Right hindlimb (tissue), 1 donor: ENCODE results near the gene NOC3L.
"Not testable (repeated sequence)": the region's sequence is repeated elsewhere in the genome, so short reads cannot be mapped to it uniquely, and the experiment has no call there.

Experiments
- DNase-seq: peaks from one replicate; pipeline ENCODE4 v3.0.0-alpha.2; 2018

The NOC3L gene

GRCh38 chr10:94361171-94361794 is 1.5 kb downstream of the NOC3L start:
- no peak for DNase-seq

- no peak for DNase-seq
These were observed 4.3 kb downstream of the NOC3L start for GRCh38 chr10:94358480-94358879.

GRCh38 chr10:94357193-94357592 is 5.5 kb downstream of the NOC3L start:
- DNase-seq: no peak

DNA sequence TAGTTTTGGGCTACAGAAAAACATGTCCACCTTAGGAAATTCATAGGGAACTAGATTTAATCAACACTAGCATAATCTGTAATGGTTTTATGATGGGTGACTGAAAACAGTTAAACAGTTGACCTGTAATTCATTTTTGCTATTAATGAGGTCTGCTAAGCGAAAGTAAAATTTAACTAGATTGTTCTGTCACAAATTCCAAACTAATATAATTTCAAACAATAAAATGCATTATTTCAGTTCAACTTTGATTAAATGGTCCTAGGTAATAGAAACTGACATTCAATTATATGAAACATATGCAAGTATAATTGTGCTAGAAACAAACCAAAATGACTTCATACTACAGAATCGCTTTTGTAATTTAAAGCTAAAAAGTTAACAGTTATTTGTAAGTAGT is 6.9 kb downstream of the NOC3L start:
- DNase-seq: no peak

- DNase-seq: no peak
These were observed 9.4 kb downstream of the NOC3L start for GRCh38 chr10:94353336-94353735.

- DNase-seq: no peak
These were observed 11.7 kb downstream of the NOC3L start for GRCh38 chr10:94351089-94351488.

GRCh38 chr10:94350500-94350899 is 12.2 kb downstream of the NOC3L start:
- DNase-seq: not testable (repeated sequence)

DNA sequence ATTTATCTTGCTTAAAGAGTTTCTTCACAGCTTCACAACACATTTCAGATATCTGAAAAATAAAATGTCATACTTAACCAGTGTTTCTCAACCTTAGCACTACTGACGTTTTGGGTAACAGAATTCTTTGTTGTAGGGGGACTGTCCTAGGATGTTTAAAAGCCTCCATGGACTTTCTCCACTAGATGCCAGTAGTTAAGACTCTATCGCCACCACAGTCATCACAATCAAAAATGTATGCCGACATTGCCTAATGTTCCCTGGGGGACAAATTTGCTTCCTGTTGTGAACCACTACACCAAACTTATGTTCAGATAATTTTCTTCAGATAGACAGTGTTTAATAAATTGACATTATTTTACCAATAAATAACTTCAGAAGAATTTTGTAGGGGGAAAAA is 13.4 kb downstream of the NOC3L start:
- DNase-seq: no peak

DNA sequence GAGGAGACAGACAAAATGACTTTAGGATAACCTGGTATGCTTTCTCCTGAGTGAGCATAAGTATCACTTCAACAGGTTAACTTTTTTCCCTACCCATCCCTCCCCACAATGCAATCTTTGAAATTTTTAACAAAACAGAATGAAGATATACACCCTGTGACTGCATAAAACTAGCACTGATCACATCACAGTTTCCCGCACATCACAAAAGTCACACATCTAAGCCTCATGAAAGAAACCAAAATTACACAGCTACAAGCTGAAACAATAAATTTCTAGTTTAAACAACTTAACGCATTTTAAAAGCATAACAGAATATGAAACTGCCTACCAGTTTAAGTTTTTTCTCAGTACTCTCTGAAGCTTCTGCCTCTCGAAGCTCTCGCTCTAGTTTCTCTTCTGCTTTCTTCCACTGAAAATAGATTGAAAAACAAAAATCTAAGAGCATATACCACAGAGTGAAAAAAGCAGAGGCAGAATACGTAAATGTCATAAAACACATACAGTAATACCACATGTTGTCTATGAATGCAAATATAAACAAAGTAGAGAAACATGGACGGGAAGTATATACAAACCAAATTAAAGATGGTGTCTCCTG is 18.1 kb downstream of the NOC3L start:
- DNase-seq: no peak

DNA sequence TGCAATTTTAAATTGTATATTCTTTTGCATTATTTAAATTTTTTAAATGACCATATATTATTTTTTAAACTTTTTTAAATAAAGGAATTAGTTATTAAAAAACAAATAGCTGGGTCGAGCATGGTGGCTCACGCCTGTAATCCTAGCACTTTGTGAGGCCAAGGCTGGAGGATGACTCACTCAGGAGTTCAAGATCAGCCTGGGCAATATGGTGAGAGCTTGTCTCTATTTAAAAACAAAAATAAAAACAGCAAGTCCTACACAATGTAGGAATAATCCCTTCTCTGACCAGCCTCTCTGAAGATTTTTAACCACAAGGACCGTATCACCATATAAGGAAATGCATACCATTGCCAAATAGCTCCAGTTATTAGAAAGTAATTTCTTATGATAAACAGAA is 19.6 kb downstream of the NOC3L start:
- DNase-seq: no peak

GRCh38 chr10:94334857-94335256 is 27.9 kb downstream of the NOC3L start:
- no peak for DNase-seq

GRCh38 chr10:94333051-94333450 is 29.7 kb downstream of the NOC3L start:
- DNase-seq: no peak

- DNase-seq: no peak
These were observed 34.1 kb downstream of the NOC3L start for GRCh38 chr10:94328613-94329012.

DNA sequence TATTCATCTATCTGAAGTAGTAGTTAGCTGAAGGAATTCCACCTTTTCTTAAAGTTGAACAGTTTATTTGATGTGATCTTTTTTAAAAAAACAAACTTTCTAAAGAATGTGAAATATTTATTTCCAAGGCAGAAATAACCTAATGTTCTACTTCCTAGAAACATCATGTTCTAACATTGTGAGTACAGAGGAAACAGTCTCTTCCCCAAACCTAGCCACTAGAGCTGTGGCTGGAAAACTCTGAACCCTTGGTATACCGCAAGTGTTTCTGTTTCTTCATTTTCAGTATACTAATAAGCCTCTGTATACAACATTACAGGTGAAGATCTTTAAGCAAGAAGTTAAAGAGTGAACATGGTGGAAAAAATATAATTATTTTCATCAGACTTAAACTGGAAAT is 35.1 kb downstream of the NOC3L start:
- DNase-seq: no peak

DNA sequence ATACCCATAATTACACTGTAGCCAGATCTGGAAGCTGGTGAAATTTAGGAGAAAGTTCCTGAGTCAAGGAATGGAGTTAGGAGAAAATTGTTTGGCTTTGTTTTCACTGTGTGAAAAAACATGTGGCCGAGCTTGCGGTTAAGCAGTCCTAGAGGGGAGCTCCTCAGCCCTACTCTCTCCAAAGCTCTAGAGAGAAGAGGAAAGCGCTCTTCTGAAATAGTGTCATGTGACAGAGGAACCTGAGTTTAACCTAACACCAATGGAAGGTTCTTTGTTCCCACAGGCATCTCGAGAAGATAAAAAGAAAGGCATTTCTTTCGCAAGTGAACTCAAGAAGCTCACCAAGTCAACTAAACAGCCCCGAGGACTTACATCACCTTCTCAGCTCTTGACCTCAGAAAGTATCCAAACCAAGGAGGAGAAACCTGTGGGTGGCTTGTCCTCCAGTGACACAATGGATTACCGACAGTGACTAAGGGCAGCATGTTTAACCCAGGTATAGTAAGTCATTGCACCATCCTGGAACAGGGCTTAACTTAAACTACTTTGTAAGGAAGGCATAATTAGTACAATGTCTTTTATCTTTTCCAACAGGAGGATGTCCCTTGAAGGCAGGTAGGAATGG is 38.0 kb downstream of the NOC3L start:
- no peak for DNase-seq

DNA sequence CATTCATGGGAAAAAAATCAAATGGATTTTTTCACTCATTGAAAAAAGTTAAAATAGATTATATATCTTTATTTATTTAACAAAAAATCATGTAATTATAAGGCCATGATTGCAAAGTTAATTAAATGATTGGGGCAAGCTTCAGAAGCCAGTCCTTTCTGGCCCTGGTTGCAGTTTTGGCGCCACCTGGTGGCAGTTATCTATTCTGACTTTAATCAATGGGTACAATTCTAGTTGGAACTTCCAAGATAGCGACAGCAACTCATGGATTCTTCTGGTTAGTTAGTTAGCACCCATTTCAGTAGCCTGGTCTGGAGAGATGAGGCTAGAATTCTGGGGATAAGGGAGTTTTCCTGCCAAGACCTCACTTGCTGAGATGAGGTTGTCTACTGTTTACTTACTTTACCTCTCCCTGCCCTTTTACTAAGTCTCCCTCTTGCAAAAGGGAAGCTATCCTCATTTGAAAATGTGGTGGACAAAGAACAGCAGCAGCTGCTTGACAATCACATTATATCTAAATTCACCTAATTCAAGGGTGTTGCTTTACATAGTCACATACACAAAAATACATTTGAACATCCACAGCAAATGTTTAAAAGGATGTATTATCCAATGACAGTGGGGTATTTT is 42.3 kb downstream of the NOC3L start:
- peak; percentile 65 for DNase-seq

DNA sequence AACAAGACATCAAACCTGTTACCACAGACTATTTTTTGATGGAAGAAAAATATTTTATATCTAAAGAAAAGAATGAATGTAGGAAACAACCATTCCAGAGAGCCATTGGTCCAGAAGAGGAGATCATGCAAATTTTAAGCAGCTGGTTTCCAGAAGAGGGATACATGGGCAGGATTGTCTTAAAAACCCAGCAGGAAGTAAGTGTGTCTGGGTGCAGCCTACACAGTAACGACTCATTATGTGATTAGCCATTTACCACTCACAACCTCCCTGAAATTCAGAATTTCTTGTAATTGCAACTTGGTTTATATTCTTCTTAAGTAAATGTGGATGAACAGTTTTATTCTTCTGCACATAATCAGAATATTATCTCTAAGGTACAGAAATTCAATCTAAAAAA is 46.2 kb downstream of the NOC3L start:
- DNase-seq: no peak

- DNase-seq: peak; percentile 66
These were observed 46.7 kb downstream of the NOC3L start for GRCh38 chr10:94315975-94316464.

- DNase-seq: no peak
These were observed 47.7 kb downstream of the NOC3L start for GRCh38 chr10:94315024-94315451.

GRCh38 chr10:94310369-94310768 is 52.4 kb downstream of the NOC3L start:
- DNase-seq: no peak

- DNase-seq: no peak
These were observed 53.9 kb downstream of the NOC3L start for GRCh38 chr10:94308866-94309265.

GRCh38 chr10:94307046-94307615 is 55.6 kb downstream of the NOC3L start:
- no peak for DNase-seq

GRCh38 chr10:94303929-94304328 is 58.8 kb downstream of the NOC3L start:
- DNase-seq: no peak

GRCh38 chr10:94300042-94300441 is 62.7 kb downstream of the NOC3L start:
- DNase-seq: no peak
